ENCODE measurements around the gene FASLG.

FASLG gene

GRCh38 chr1:172647110-172647564 lies 11.8 kb upstream of the FASLG start:
- no peak for DNase-seq

- DNase-seq: no peak
These were observed 10.9 kb upstream of the FASLG start for GRCh38 chr1:172647987-172648386.

GRCh38 chr1:172650474-172651193 lies 8.3 kb upstream of the FASLG start:
- no peak for DNase-seq

GRCh38 chr1:172653015-172653709 lies 5.7 kb upstream of the FASLG start:
- no peak for DNase-seq

GRCh38 chr1:172654535-172654934 lies 4.4 kb upstream of the FASLG start:
- no peak for DNase-seq

GRCh38 chr1:172656576-172656975 lies 2.3 kb upstream of the FASLG start:
- DNase-seq: no peak

- no peak for DNase-seq
These were observed 1.3 kb upstream of the FASLG start for GRCh38 chr1:172657586-172657985.

- DNase-seq: no peak
These were observed 2.2 kb downstream of the FASLG start for GRCh38 chr1:172661107-172661506.

- DNase-seq: no peak
These were observed 3.7 kb downstream of the FASLG start for GRCh38 chr1:172662464-172663109.

GRCh38 chr1:172663732-172664131 lies 4.8 kb downstream of the FASLG start:
- DNase-seq: no peak

GRCh38 chr1:172668097-172668496 lies 9.2 kb downstream of the FASLG start:
- no peak for DNase-seq

GRCh38 chr1:172669011-172669410 lies 10.1 kb downstream of the FASLG start:
- DNase-seq: no peak

GRCh38 chr1:172670316-172670715 lies 11.4 kb downstream of the FASLG start:
- DNase-seq: no peak

- no peak for DNase-seq
These were observed 11.9 kb downstream of the FASLG start for GRCh38 chr1:172670791-172671190.

GRCh38 chr1:172671591-172671990 lies 12.7 kb downstream of the FASLG start:
- DNase-seq: no peak

GRCh38 chr1:172672720-172673119 lies 13.8 kb downstream of the FASLG start:
- DNase-seq: no peak

GRCh38 chr1:172673761-172674160 lies 14.9 kb downstream of the FASLG start:
- no peak for DNase-seq

- DNase-seq: no peak
These were observed 16.1 kb downstream of the FASLG start for GRCh38 chr1:172674831-172675613.

- peak; percentile 21 for DNase-seq
These were observed 20.3 kb downstream of the FASLG start for GRCh38 chr1:172679000-172679772.

GRCh38 chr1:172680244-172680643 lies 21.3 kb downstream of the FASLG start:
- DNase-seq: no peak

GRCh38 chr1:172680733-172681275 lies 21.9 kb downstream of the FASLG start:
- DNase-seq: no peak

GRCh38 chr1:172682812-172683211 lies 23.9 kb downstream of the FASLG start:
- no peak for DNase-seq

Data from NCI-H526 treated with DMSO at 0.1 percent for 48 hours (cell line).